HEK293T (cell line): Measurements from ENCODE around the gene DDX19B.
"Not testable (repeated sequence)": the region's sequence is repeated elsewhere in the genome, so short reads cannot be mapped to it uniquely, and the experiment has no call there.

ENCODE experiments used
- CTCF ChIA-PET: fragments of 350-600 bp; formaldehyde crosslinking; extraction: SDS; loops from one replicate; lab custom pipeline; 2021; ENCODE audit warnings: antibody characterized with exemption, inconsistent platforms; lab: Yijun Ruan, JAX
- POLR2A ChIA-PET: fragments of 350-600 bp; formaldehyde crosslinking; extraction: SDS; loops from one replicate; lab custom pipeline; 2020; ENCODE audit warnings: antibody characterized with exemption, inconsistent platforms; lab: Yijun Ruan, JAX
- DNase-seq: peaks from one replicate; pipeline ENCODE4 v3.0.0; 2012; ENCODE audit warnings: mixed read lengths; ENCODE audit errors: extremely low spot score
- ARNT ChIP-seq: fragments of 450-650 bp; IDR thresholded peaks from 2 replicates; pipeline ENCODE4 v1.6.1; 2017; ENCODE audit warnings: mild to moderate bottlenecking
- BHLHE40 ChIP-seq: fragments of 450-650 bp; IDR thresholded peaks from 2 replicates; pipeline ENCODE4 v1.6.1; 2016; ENCODE audit warnings: mild to moderate bottlenecking, moderate library complexity, borderline replicate concordance
- CTBP1 ChIP-seq: fragments of 450-650 bp; IDR thresholded peaks from 2 replicates; pipeline ENCODE4 v1.6.1; 2016; ENCODE audit warnings: borderline replicate concordance
- ELF4 ChIP-seq: fragments of 450-650 bp; IDR thresholded peaks from 2 replicates; pipeline ENCODE4 v1.6.1; 2017; ENCODE audit warnings: antibody characterized with exemption
- FOXA1 ChIP-seq: fragments of 450-650 bp; IDR thresholded peaks from 2 replicates; pipeline ENCODE4 v1.6.1; 2016; ENCODE audit warnings: mild to moderate bottlenecking
- FOXK2 ChIP-seq: fragments of 450-650 bp; IDR thresholded peaks from 2 replicates; pipeline ENCODE4 v1.6.1; 2016; ENCODE audit warnings: mild to moderate bottlenecking
- FOXM1 ChIP-seq: fragments of 450-650 bp; IDR thresholded peaks from 2 replicates; pipeline ENCODE4 v1.6.1; 2017; ENCODE audit warnings: mild to moderate bottlenecking, borderline replicate concordance
- HDGF ChIP-seq: fragments of 450-650 bp; IDR thresholded peaks from 2 replicates; pipeline ENCODE4 v1.6.1; 2017; ENCODE audit warnings: antibody characterized with exemption, borderline replicate concordance
- L3MBTL2 ChIP-seq: fragments of 450-650 bp; conservative IDR thresholded peaks from 2 replicates; pipeline ENCODE4 v1.6.1; 2016; ENCODE audit warnings: mild to moderate bottlenecking
- LEF1 ChIP-seq: fragments of 450-650 bp; IDR thresholded peaks from 2 replicates; pipeline ENCODE4 v1.6.1; 2017; ENCODE audit warnings: mild to moderate bottlenecking, borderline replicate concordance
- NFRKB ChIP-seq: fragments of 450-650 bp; IDR thresholded peaks from 2 replicates; pipeline ENCODE4 v1.6.1; 2016; ENCODE audit warnings: mild to moderate bottlenecking, moderate library complexity
- PKNOX1 ChIP-seq: fragments of 450-650 bp; IDR thresholded peaks from 2 replicates; pipeline ENCODE4 v1.6.1; 2016
- SP1 ChIP-seq: fragments of 450-650 bp; IDR thresholded peaks from 2 replicates; pipeline ENCODE4 v1.6.1; 2017
- SUZ12 ChIP-seq: fragments of 450-650 bp; IDR thresholded peaks from 2 replicates; pipeline ENCODE4 v1.6.1; 2016; ENCODE audit warnings: mild to moderate bottlenecking
- TARDBP ChIP-seq: fragments of 450-650 bp; IDR thresholded peaks from 2 replicates; pipeline ENCODE4 v1.6.1; 2016
- ZNF384 ChIP-seq: fragments of 450-650 bp; IDR thresholded peaks from 2 replicates; pipeline ENCODE4 v1.6.1; 2016

DDX19B gene

GRCh38 chr16:70331588-70332358 is 32.8 kb downstream of the DDX19B start:
- POLR2A ChIA-PET, result interaction anchor here (0.7 to 1.5 kb wide), 4 partner anchors 15 to 49 kb away, joined by 3 to 5 read pairs (median 4); partner anchors contain the start of genes AARS1, DDX19A and DDX19B
- TF ChIP-seq SUZ12 (no peak), ELF4 (no peak), NFRKB (no peak), FOXK2 (no peak), ARNT (no peak), CTBP1 (no peak), ZNF384 (no peak), LEF1 (no peak), HDGF (no peak), PKNOX1 (no peak), L3MBTL2 (no peak)
- CTCF ChIA-PET, result interaction anchor here (0.6 to 1.5 kb wide), 6 partner anchors 8 to 323 kb away, joined by 3 to 6 read pairs (median 4); no protein-coding TSS in a partner anchor
- DNase-seq, result no peak

- DNase-seq, POLR2A ChIA-PET: not testable (repeated sequence)
- CTCF ChIA-PET, result interaction anchor here (0.6 kb wide), 1 partner anchor 21 kb away, joined by 4 read pairs; no protein-coding TSS in a partner anchor
Measured at GRCh38 chr16:70332728-70333127, 33.7 kb downstream of the DDX19B start.

- no peak for DNase-seq
- ChIA-PET POLR2A (interaction anchor here (1.2 kb wide), 1 partner anchor 9 kb away, joined by 4 read pairs; the partner anchor contains the start of gene DDX19A), CTCF (no interaction called here)
- no peak for TF ChIP-seq LEF1
- no peak for TF ChIP-seq FOXM1
- no peak for TF ChIP-seq SUZ12
- TF ChIP-seq CTBP1, result no peak
- TF ChIP-seq ARNT, result no peak
- TF ChIP-seq L3MBTL2, result no peak
- no peak for TF ChIP-seq NFRKB
- TF ChIP-seq FOXA1, result no peak
- TF ChIP-seq TARDBP, result no peak
- no peak for TF ChIP-seq ELF4
Measured at GRCh38 chr16:70337814-70338213, 38.8 kb downstream of the DDX19B start.

GRCh38 chr16:70341600-70341999 is 42.6 kb downstream of the DDX19B start:
- TF ChIP-seq CTBP1 (no peak), TARDBP (no peak), LEF1 (no peak), FOXK2 (no peak), BHLHE40 (no peak), NFRKB (no peak), SP1 (no peak), L3MBTL2 (no peak), ZNF384 (no peak), HDGF (no peak), FOXA1 (no peak), ELF4 (no peak), ARNT (no peak), FOXM1 (no peak), PKNOX1 (no peak), SUZ12 (no peak)
- POLR2A ChIA-PET, result no interaction called here
- CTCF ChIA-PET, result interaction anchor here (0.5 kb wide), 1 partner anchor 17 kb away, joined by 4 read pairs; no protein-coding TSS in a partner anchor
- no peak for DNase-seq

GRCh38 chr16:70342016-70342415 is 43.0 kb downstream of the DDX19B start:
- POLR2A ChIA-PET, result no interaction called here
- no peak for TF ChIP-seq NFRKB
- no peak for TF ChIP-seq FOXK2
- no peak for TF ChIP-seq ARNT
- no peak for TF ChIP-seq SUZ12
- no peak for TF ChIP-seq FOXM1
- TF ChIP-seq ZNF384, result no peak
- TF ChIP-seq TARDBP, result no peak
- no peak for TF ChIP-seq PKNOX1
- CTCF ChIA-PET, result interaction anchor here (1.0 kb wide), 1 partner anchor 16 kb away, joined by 3 read pairs; no protein-coding TSS in a partner anchor
- no peak for DNase-seq

- no peak for DNase-seq
- CTCF ChIA-PET, result no interaction called here
- TF ChIP-seq ARNT, result no peak
- POLR2A ChIA-PET, result interaction anchor here (0.6 to 2.2 kb wide), 18 partner anchors 8 to 308 kb away, joined by 3 to 29 read pairs (median 4); partner anchors contain the start of genes AARS1 and DDX19B
Measured at GRCh38 chr16:70345840-70346239, 46.9 kb downstream of the DDX19B start.
